WTC11 (cell line): ENCODE measurements around the gene GSTM2. TPM values are rescaled to one million over a fixed set of nuclear protein-coding genes. Genes with fewer than 3 reads are reported as not detected.
"Not testable (repeated sequence)": the region's sequence is repeated elsewhere in the genome, so short reads cannot be mapped to it uniquely, and the experiment has no call there.

Experiments
- ATAC-seq: fragments of 200-7000 bp; cut with Tn5 transposase; 2 replicates; pipeline ENCODE4 v1.10.0; 2021; ENCODE audit warnings: mild to moderate bottlenecking, moderate library complexity
- CTCF ChIA-PET: fragments of 300-600 bp; sonication (Branson Sonifier 250); formaldehyde crosslinking; loops from one replicate; lab custom pipeline; 2021; ENCODE audit warnings: antibody characterized with exemption; lab: Charles Lee
- POLR2A ChIA-PET: fragments of 350-600 bp; sonication (Branson Sonifier 250); formaldehyde crosslinking; loops from one replicate; lab custom pipeline; 2021; ENCODE audit warnings: antibody characterized with exemption; lab: Charles Lee
- DNase-seq: peaks from one replicate; pipeline ENCODE4 v3.0.0; 2021; ENCODE audit warnings: low spot score
- H3K27ac Mint-ChIP-seq: 2 replicates; pipeline ENCODE4 v1.8.0; 2021; ENCODE audit warnings: mixed read lengths
- H3K27me3 Mint-ChIP-seq: 2 replicates; pipeline ENCODE4 v1.8.0; 2021; ENCODE audit warnings: low read depth, mild to moderate bottlenecking, moderate library complexity, mixed read lengths
- H3K36me3 Mint-ChIP-seq: 2 replicates; pipeline ENCODE4 v1.8.0; 2021; ENCODE audit warnings: mixed read lengths
- H3K4me1 Mint-ChIP-seq: 2 replicates; pipeline ENCODE4 v1.8.0; 2022; ENCODE audit warnings: mixed read lengths
- H3K4me3 Mint-ChIP-seq: 2 replicates; pipeline ENCODE4 v1.8.0; 2021; ENCODE audit warnings: mild to moderate bottlenecking, moderate library complexity, mixed read lengths
- H3K9me3 Mint-ChIP-seq: 2 replicates; pipeline ENCODE4 v1.8.0; 2021; ENCODE audit warnings: mixed read lengths
- CREM ChIP-seq: sonication (generic); formaldehyde crosslinking; IDR thresholded peaks from 2 replicates; pipeline ENCODE4 v1.8.1; 2022; ENCODE audit warnings: mild to moderate bottlenecking, missing genetic modification reagents, moderate library complexity
- FOXP1 ChIP-seq: sonication (generic); formaldehyde crosslinking; IDR thresholded peaks from 2 replicates; pipeline ENCODE4 v1.8.0; 2022; ENCODE audit warnings: missing genetic modification reagents, mild to moderate bottlenecking, moderate library complexity, borderline replicate concordance
- HMGA2 ChIP-seq: fragments of 250-450 bp; sonication (Bioruptor Pico); IDR thresholded peaks from 2 replicates; pipeline ENCODE4 v1.4.0; 2021; ENCODE audit warnings: mild to moderate bottlenecking, moderate library complexity
- NFATC4 ChIP-seq: fragments of 250-450 bp; sonication (Bioruptor Pico); IDR thresholded peaks from 2 replicates; pipeline ENCODE4 v1.9.0; 2021; ENCODE audit warnings: mild to moderate bottlenecking
- NFE2L1 ChIP-seq: sonication (generic); formaldehyde crosslinking; IDR thresholded peaks from 2 replicates; pipeline ENCODE4 v1.8.1; 2023; ENCODE audit warnings: missing genetic modification reagents
- PREB ChIP-seq: sonication (generic); formaldehyde crosslinking; IDR thresholded peaks from 2 replicates; pipeline ENCODE4 v1.8.1; 2022; ENCODE audit warnings: mild to moderate bottlenecking, missing genetic modification reagents, moderate library complexity, borderline replicate concordance
- RELA ChIP-seq: sonication (generic); formaldehyde crosslinking; IDR thresholded peaks from 2 replicates; pipeline ENCODE4 v1.8.1; 2022; ENCODE audit warnings: missing genetic modification reagents, mild to moderate bottlenecking, borderline replicate concordance
- ZNF121 ChIP-seq: sonication (generic); formaldehyde crosslinking; IDR thresholded peaks from 2 replicates; pipeline ENCODE4 v1.8.0; 2023; ENCODE audit warnings: missing genetic modification reagents
- ZNF219 ChIP-seq: sonication (generic); formaldehyde crosslinking; IDR thresholded peaks from 2 replicates; pipeline ENCODE4 v1.8.0; 2023; ENCODE audit warnings: missing genetic modification reagents, mild to moderate bottlenecking, borderline replicate concordance
- ZNF396 ChIP-seq: fragments of 250-450 bp; sonication (Bioruptor Pico); IDR thresholded peaks from 2 replicates; pipeline ENCODE4 v1.8.0; 2021; ENCODE audit warnings: mild to moderate bottlenecking, moderate library complexity, borderline replicate concordance
- ZNF532 ChIP-seq: fragments of 250-450 bp; sonication (Bioruptor Pico); IDR thresholded peaks from 2 replicates; pipeline ENCODE4 v1.9.0; 2021; ENCODE audit warnings: mild to moderate bottlenecking, borderline replicate concordance
- ZNF671 ChIP-seq: fragments of 250-450 bp; sonication (Bioruptor Pico); IDR thresholded peaks from 2 replicates; pipeline ENCODE4 v1.8.0; 2021; ENCODE audit warnings: mild to moderate bottlenecking
- total RNA-seq: library from RNA; stranded (reverse); gene quantifications from 3 replicates; pipeline ENCODE4 v1.2.3, GENCODE V29; 2021
- TF ChIP-seq, protein P1 (sequence below): sonication (generic); formaldehyde crosslinking; IDR thresholded peaks from 2 replicates; pipeline ENCODE4 v1.8.1; 2022; ENCODE audit warnings: missing genetic modification reagents, borderline replicate concordance
- TF ChIP-seq, protein P2 (sequence below): sonication (generic); formaldehyde crosslinking; IDR thresholded peaks from 2 replicates; pipeline ENCODE4 v1.8.1; 2022; ENCODE audit warnings: mild to moderate bottlenecking, moderate library complexity, missing genetic modification reagents
- TF ChIP-seq, protein P3 (sequence below): sonication (generic); formaldehyde crosslinking; IDR thresholded peaks from 2 replicates; pipeline ENCODE4 v1.8.0; 2023; ENCODE audit warnings: mild to moderate bottlenecking, missing genetic modification reagents

Gene GSTM2
- total RNA-seq, 1 experiment from 2014 or later: 12.9 TPM

DNA sequence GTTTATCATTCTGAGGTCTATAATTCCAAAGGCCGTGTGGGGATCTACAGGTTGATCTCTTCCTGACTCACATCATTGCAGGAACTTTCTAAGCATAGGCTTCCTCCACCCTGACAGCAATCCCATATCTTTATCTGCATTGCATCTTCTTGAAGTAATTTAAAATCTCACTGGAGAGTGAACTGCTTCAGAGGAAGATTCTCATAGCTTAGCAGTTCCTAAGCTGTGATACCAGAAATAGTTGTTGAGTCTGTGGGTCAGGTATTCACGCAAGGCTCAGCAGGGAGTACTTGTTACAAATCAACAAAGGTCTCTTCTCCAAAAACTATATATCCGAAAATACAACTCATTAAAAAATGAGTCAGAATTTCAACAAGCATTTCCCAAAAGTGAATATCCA, 27.3 kb downstream of the GSTM2 start:
- H3K4me3 Mint-ChIP-seq, H3K9me3 Mint-ChIP-seq, H3K27me3 Mint-ChIP-seq, H3K4me1 Mint-ChIP-seq, H3K36me3 Mint-ChIP-seq, ATAC-seq, H3K27ac Mint-ChIP-seq, CTCF ChIA-PET, DNase-seq, POLR2A ChIA-PET: not testable (repeated sequence)

GRCh38 chr1:109697066-109697465, 29.2 kb downstream of the GSTM2 start:
- Mint-ChIP-seq H3K4me3 (no peak overlapping the region), H3K27ac (no peak overlapping the region), H3K36me3 (no peaks in the 10 kb centered on the region), H3K9me3 (no peaks in the 10 kb centered on the region), H3K27me3 (no peaks in the 10 kb centered on the region), H3K4me1 (no peaks in the 10 kb centered on the region)
- ATAC-seq (no peak), DNase-seq (no peak)
- no peak for TF ChIP-seq FOXP1 (CRISPR knock-in tag)
- TF ChIP-seq PREB: no peak
- TF ChIP-seq, protein P1, sequence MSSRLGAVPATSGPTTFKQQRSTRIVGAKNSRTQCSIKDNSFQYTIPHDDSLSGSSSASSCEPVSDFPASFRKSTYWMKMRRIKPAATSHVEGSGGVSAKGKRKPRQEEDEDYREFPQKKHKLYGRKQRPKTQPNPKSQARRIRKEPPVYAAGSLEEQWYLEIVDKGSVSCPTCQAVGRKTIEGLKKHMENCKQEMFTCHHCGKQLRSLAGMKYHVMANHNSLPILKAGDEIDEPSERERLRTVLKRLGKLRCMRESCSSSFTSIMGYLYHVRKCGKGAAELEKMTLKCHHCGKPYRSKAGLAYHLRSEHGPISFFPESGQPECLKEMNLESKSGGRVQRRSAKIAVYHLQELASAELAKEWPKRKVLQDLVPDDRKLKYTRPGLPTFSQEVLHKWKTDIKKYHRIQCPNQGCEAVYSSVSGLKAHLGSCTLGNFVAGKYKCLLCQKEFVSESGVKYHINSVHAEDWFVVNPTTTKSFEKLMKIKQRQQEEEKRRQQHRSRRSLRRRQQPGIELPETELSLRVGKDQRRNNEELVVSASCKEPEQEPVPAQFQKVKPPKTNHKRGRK: no peak
- TF ChIP-seq ZNF396: no peak
- TF ChIP-seq, protein P2, sequence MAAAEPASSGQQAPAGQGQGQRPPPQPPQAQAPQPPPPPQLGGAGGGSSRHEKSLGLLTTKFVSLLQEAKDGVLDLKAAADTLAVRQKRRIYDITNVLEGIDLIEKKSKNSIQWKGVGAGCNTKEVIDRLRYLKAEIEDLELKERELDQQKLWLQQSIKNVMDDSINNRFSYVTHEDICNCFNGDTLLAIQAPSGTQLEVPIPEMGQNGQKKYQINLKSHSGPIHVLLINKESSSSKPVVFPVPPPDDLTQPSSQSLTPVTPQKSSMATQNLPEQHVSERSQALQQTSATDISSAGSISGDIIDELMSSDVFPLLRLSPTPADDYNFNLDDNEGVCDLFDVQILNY (CRISPR knock-in tag): no peak
- POLR2A ChIA-PET: no interaction called here
- CTCF ChIA-PET: no interaction called here

GRCh38 chr1:109697861-109698260, 30.0 kb downstream of the GSTM2 start:
- CTCF ChIA-PET, H3K4me3 Mint-ChIP-seq, H3K27me3 Mint-ChIP-seq, ATAC-seq, H3K27ac Mint-ChIP-seq, H3K4me1 Mint-ChIP-seq, H3K36me3 Mint-ChIP-seq, H3K9me3 Mint-ChIP-seq, DNase-seq, POLR2A ChIA-PET: not testable (repeated sequence)

GRCh38 chr1:109702940-109703339, 35.1 kb downstream of the GSTM2 start:
- POLR2A ChIA-PET, H3K4me3 Mint-ChIP-seq, H3K27me3 Mint-ChIP-seq, ATAC-seq, H3K27ac Mint-ChIP-seq, H3K4me1 Mint-ChIP-seq, DNase-seq, CTCF ChIA-PET: not testable (repeated sequence)
- Mint-ChIP-seq H3K36me3 (peaks cover 13% of the 10 kb centered on the region), H3K9me3 (peaks cover 34% of the 10 kb centered on the region)

DNA sequence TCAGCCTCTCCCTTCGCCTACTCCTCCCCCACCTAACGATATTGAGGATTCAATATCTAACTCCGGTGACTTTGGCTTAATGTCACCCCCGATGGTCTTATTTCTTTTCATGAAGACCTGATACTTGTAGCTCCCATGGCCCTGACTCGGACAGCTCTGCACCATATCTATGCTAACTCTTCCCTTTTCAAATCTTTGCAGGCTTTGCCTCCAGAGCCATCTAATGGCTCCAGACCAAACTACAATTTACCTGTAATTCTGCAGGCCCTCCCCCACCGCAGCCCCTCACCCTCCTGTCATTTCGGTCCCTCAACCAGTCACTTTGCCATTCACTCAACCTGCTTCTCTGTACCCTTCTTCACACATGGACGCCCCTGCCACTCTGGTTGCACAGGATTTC, 36.3 kb downstream of the GSTM2 start:
- ATAC-seq (peak; percentile 43), DNase-seq (no peak)
- ChIA-PET POLR2A (no interaction called here), CTCF (interaction anchor here (0.7 to 2.2 kb wide), 9 partner anchors 36 to 280 kb away, joined by 3 to 31 read pairs (median 4); partner anchors contain the start of gene AHCYL1)
- Mint-ChIP-seq H3K9me3 (peaks cover 46% of the 10 kb centered on the region), H3K4me3 (no peak overlapping the region), H3K27ac (no peak overlapping the region), H3K4me1 (no peaks in the 10 kb centered on the region), H3K27me3 (peaks cover 7% of the 10 kb centered on the region), H3K36me3 (peaks cover 23% of the 10 kb centered on the region)
- TF ChIP-seq ZNF671 (no peak), RELA (no peak), HMGA2 (CRISPR knock-in tag) (no peak), NFE2L1 (CRISPR knock-in tag) (no peak), ZNF219 (CRISPR knock-in tag) (no peak), CREM (CRISPR knock-in tag) (no peak), ZNF532 (CRISPR knock-in tag) (no peak), NFATC4 (CRISPR knock-in tag) (no peak), ZNF121 (no peak)
- TF ChIP-seq, protein P2 (CRISPR knock-in tag): no peak
- TF ChIP-seq, protein P3, sequence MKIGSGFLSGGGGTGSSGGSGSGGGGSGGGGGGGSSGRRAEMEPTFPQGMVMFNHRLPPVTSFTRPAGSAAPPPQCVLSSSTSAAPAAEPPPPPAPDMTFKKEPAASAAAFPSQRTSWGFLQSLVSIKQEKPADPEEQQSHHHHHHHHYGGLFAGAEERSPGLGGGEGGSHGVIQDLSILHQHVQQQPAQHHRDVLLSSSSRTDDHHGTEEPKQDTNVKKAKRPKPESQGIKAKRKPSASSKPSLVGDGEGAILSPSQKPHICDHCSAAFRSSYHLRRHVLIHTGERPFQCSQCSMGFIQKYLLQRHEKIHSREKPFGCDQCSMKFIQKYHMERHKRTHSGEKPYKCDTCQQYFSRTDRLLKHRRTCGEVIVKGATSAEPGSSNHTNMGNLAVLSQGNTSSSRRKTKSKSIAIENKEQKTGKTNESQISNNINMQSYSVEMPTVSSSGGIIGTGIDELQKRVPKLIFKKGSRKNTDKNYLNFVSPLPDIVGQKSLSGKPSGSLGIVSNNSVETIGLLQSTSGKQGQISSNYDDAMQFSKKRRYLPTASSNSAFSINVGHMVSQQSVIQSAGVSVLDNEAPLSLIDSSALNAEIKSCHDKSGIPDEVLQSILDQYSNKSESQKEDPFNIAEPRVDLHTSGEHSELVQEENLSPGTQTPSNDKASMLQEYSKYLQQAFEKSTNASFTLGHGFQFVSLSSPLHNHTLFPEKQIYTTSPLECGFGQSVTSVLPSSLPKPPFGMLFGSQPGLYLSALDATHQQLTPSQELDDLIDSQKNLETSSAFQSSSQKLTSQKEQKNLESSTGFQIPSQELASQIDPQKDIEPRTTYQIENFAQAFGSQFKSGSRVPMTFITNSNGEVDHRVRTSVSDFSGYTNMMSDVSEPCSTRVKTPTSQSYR: no peak
